Measurements from ENCODE around the gene GABBR2. TPM values are rescaled to one million over a fixed set of nuclear protein-coding genes. Genes with fewer than 3 reads are reported as not detected.

GABBR2 gene
- total and polyA plus RNA-seq, 9 of the 15 experiments (the other 6 are each of a cell fraction or from before 2014, with no cell fraction given) = 0.15 to 1.9 (median 0.32) TPM

GRCh38 chr9:98342820-98343210, 365.9 kb downstream of the GABBR2 start:
- ATAC-seq (no peak), DNase-seq (ENCODE audit: extremely low read depth in 1 of 4, low spot score in 3 of 4) (no peak), FAIRE-seq (no peak)
- TF ChIP-seq RFX1 (IDR thresholded peaks at IDR 0.05) (peak; percentile 61), ZNF449 (CRISPR knock-in tag; IDR thresholded peaks at IDR 0.05) (no peak), CHD4 (IDR thresholded peaks at IDR 0.05; ENCODE audit: insufficient read depth, insufficient replicate concordance, low read depth, low read length, poor library complexity, severe bottlenecking) (no peak), MCM3 (IDR thresholded peaks at IDR 0.05) (no peak), NFIX (CRISPR knock-in tag; IDR thresholded peaks at IDR 0.05; ENCODE audit: low read depth) (no peak), ZFP91 (CRISPR knock-in tag; IDR thresholded peaks at IDR 0.05) (no peak)
- TF ChIP-seq, protein P1, sequence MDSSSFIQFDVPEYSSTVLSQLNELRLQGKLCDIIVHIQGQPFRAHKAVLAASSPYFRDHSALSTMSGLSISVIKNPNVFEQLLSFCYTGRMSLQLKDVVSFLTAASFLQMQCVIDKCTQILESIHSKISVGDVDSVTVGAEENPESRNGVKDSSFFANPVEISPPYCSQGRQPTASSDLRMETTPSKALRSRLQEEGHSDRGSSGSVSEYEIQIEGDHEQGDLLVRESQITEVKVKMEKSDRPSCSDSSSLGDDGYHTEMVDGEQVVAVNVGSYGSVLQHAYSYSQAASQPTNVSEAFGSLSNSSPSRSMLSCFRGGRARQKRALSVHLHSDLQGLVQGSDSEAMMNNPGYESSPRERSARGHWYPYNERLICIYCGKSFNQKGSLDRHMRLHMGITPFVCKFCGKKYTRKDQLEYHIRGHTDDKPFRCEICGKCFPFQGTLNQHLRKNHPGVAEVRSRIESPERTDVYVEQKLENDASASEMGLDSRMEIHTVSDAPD (CRISPR knock-in tag; IDR thresholded peaks at IDR 0.05) = no peak
- TF ChIP-seq, protein P2, sequence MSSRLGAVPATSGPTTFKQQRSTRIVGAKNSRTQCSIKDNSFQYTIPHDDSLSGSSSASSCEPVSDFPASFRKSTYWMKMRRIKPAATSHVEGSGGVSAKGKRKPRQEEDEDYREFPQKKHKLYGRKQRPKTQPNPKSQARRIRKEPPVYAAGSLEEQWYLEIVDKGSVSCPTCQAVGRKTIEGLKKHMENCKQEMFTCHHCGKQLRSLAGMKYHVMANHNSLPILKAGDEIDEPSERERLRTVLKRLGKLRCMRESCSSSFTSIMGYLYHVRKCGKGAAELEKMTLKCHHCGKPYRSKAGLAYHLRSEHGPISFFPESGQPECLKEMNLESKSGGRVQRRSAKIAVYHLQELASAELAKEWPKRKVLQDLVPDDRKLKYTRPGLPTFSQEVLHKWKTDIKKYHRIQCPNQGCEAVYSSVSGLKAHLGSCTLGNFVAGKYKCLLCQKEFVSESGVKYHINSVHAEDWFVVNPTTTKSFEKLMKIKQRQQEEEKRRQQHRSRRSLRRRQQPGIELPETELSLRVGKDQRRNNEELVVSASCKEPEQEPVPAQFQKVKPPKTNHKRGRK (tag; IDR thresholded peaks at IDR 0.05) = no peak
- Histone ChIP-seq H3K9ac (ENCODE audit: insufficient read depth in 1 of 2, low read depth in 2 of 2, low read length in 2 of 2) (peak overlapping the region in 1 of 2 experiments; percentile 57; a peak in 1 of 4 replicates), H3K4me2 (ENCODE audit: insufficient read depth, low read length) (no peak overlapping the region), H4K20me1 (replicated peaks; ENCODE audit: control insufficient read depth, insufficient read depth, low read length) (no peaks in the 10 kb centered on the region), H3K9me1 (ENCODE audit: control insufficient read depth, insufficient read depth, low read length) (no peaks in the 10 kb centered on the region), H3K9me3 (replicated peaks; ENCODE audit: control insufficient read depth, insufficient read depth, low read depth, low read length) (peaks cover 19% of the 10 kb centered on the region), H3K4me3 (no peak overlapping the region), H3K27me3 (ENCODE audit: control insufficient read depth in 2 of 2, insufficient read depth in 2 of 2, low read length in 2 of 2) (no peaks in the 10 kb centered on the region), H3K27ac (ENCODE audit: extremely low read depth, low read depth, low read length) (peak overlapping the region; percentile 86; the same call in 2 of the 3 replicates), H2AFZ (ENCODE audit: low read depth, low read length) (no peak overlapping the region), H3K36me3 (ENCODE audit: control insufficient read depth, insufficient read depth, low read length) (no peaks in the 10 kb centered on the region; the same call in 1 of the 3 replicates), H3K79me2 (ENCODE audit: control insufficient read depth, insufficient read depth, low read length) (no peaks in the 10 kb centered on the region), H3K4me1 (replicated peaks in 1 of 2; ENCODE audit: control insufficient read depth in 2 of 2, insufficient read depth in 2 of 2, low read length in 2 of 2) (peaks cover 16 to 50% of the 10 kb centered on the region in 2 experiments)
- BruUV-seq (replicated peaks) = no TSS peak
- ChIA-PET POLR2A (interaction anchor here (0.7 kb wide), 1 partner anchor 182 kb away, joined by 3 read pairs; no protein-coding TSS in a partner anchor), CTCF (ENCODE audit: low intra/inter-chr PET ratio) (no interaction called here)
- 67% methylated on average over 2 of the region's 2 CpGs for WGBS (ENCODE audit: insufficient coverage, low coverage, missing lambda C conversion rate)
- in situ Hi-C loops (cut with MboI) (no loop called here), intact Hi-C loops (cut with micrococcal nuclease) (no loop called here)

All from K562 (cell line).